ENCODE measurements around the gene ABHD2.

DNA sequence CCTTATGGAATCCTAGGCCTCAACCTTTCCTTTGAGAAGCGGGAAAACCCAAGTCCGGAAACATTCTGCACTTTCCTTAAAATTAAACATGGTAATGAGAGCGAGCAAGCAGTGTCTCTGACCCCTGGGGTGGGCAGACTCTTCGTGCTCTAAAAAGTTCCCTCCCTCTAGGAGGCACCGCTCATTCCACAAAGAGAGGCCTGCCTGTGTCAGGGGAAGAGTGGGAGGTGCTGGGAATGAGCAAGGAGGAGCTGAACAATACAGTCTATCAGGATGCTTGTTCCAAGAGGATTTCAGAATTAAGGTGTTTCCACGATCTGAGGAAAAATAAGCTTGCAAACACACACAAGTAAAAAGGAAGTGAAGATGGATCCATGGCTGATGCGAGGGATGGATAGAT, 139.2 kb downstream of the ABHD2 start:
- TF ChIP-seq GATA3 (IDR thresholded peaks at IDR 0.05; ENCODE audit: low read depth, low read length): no peak
- TF ChIP-seq GATA2 (IDR thresholded peaks at IDR 0.05; ENCODE audit: low read depth, low read length): no peak
